DOHH2 (cell line): ENCODE data around the gene PHPT1.

Source experiments
- EZH2phosphoT487 ChIP-seq: fragments of 200-600 bp; sonication (generic); IDR thresholded peaks from 2 replicates; pipeline ENCODE4 v1.6.1; 2017; ENCODE audit warnings: borderline replicate concordance, mild to moderate bottlenecking, antibody characterized with exemption, low read length, moderate library complexity, mixed read lengths
- TF ChIP-seq, protein P1 (sequence below): fragments of 200-600 bp; sonication (generic); IDR thresholded peaks from one replicate; pipeline ENCODE4 v1.5.1; 2014; ENCODE audit warnings: antibody characterized with exemption, mild to moderate bottlenecking, low read depth, low read length; ENCODE audit not compliant: poor library complexity, severe bottlenecking

DNA sequence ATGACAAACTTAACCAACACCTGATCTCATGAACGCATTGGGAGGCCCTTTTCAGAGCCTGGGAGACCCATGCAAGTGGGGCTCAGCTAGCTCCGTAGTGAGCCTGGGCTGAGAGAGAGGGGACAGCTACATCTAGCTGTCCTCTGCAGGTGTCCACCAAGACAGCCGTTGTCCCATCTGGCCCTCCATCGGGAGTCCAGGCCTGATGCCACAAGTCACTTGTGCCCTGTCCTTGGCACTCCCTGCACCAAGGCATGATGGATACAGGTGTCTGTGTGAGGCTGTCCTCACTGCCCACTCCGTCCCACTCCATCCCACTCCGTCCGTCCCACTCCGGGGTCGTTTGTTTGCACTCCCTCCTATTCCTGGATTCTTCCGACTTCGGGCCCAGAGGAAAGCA is 19.4 kb downstream of the PHPT1 start:
- TF ChIP-seq, protein P1, sequence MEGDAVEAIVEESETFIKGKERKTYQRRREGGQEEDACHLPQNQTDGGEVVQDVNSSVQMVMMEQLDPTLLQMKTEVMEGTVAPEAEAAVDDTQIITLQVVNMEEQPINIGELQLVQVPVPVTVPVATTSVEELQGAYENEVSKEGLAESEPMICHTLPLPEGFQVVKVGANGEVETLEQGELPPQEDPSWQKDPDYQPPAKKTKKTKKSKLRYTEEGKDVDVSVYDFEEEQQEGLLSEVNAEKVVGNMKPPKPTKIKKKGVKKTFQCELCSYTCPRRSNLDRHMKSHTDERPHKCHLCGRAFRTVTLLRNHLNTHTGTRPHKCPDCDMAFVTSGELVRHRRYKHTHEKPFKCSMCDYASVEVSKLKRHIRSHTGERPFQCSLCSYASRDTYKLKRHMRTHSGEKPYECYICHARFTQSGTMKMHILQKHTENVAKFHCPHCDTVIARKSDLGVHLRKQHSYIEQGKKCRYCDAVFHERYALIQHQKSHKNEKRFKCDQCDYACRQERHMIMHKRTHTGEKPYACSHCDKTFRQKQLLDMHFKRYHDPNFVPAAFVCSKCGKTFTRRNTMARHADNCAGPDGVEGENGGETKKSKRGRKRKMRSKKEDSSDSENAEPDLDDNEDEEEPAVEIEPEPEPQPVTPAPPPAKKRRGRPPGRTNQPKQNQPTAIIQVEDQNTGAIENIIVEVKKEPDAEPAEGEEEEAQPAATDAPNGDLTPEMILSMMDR = no peak
- no peak for TF ChIP-seq EZH2phosphoT487
